ENCODE measurements around the gene GRK6. TPM values are rescaled to one million over a fixed set of nuclear protein-coding genes. Genes with fewer than 3 reads are reported as not detected.
A peak's percentile ranks its signal among the peaks of the same experiment; 100 is the strongest.

Gene GRK6
- total and polyA plus RNA-seq, 2 experiments from 2014 or later = 39.6 to 62.1 TPM

DNA sequence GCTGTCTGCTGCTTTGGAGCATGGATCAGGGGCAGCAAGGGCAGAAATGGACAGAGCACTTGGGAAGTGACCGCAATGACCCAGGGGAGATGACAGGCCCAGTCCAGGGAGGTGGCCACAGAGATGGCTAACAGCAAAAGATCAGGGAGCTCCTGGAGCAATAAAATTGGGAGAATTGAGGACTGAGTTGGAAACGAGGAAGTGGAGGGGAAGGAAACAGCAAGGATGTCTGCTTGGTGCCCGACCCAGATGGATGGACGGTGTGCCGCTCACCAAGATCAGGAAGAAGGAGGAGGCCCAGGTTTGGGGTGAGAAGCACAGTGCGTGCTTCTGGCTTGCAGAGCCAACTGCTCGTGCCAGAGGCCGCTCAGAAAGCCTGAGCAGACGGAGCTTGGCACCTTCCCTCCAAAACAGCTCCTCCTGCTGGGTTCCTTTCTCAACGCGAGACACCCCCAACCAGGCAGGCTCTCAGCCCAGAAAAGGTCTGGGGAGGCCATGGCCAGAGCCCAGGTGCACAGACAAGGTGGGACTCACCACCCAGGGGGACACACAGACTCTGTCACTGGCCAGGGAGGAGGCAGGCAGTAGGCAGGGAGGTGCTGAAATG, 44.0 kb upstream of the GRK6 start:
- no peak overlapping the region for H3K27ac ChIP-seq
- H3K4me3 ChIP-seq = no peak overlapping the region
- no peaks in the 10 kb centered on the region for H3K9me3 ChIP-seq (ENCODE audit: low read depth)
- TF ChIP-seq, protein P1, sequence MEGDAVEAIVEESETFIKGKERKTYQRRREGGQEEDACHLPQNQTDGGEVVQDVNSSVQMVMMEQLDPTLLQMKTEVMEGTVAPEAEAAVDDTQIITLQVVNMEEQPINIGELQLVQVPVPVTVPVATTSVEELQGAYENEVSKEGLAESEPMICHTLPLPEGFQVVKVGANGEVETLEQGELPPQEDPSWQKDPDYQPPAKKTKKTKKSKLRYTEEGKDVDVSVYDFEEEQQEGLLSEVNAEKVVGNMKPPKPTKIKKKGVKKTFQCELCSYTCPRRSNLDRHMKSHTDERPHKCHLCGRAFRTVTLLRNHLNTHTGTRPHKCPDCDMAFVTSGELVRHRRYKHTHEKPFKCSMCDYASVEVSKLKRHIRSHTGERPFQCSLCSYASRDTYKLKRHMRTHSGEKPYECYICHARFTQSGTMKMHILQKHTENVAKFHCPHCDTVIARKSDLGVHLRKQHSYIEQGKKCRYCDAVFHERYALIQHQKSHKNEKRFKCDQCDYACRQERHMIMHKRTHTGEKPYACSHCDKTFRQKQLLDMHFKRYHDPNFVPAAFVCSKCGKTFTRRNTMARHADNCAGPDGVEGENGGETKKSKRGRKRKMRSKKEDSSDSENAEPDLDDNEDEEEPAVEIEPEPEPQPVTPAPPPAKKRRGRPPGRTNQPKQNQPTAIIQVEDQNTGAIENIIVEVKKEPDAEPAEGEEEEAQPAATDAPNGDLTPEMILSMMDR (IDR thresholded peaks at IDR 0.05; ENCODE audit: low read depth, low read length) = peak; percentile 46
- H3K36me3 ChIP-seq = no peaks in the 10 kb centered on the region
- no peaks in the 10 kb centered on the region for H3K4me1 ChIP-seq (ENCODE audit: low read depth)
- H3K27me3 ChIP-seq = peaks cover 20% of the 10 kb centered on the region
- DNase-seq (ENCODE audit: low read depth in 1 of 2, low spot score in 1 of 2) = peak; percentile 39 to 51

DNA sequence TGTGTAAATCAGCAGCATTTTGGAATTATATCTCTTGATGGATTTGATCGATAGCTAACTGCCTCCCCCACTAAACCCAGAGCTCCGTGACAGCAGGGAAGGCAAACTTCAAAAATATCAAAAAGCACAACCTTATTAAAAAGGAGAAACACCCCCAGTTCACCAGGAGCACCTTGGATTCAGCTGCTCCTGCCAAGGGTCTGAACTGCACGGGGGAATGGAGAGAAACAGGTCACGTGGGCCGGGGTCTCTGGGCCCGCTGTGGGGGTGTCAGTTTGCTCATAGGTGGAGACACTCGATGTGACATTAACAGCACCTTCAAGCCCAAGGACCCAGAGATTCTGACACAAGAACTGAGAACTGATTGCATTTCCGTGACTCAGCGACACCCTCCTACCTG, 43.3 kb upstream of the GRK6 start:
- no peaks in the 10 kb centered on the region for H3K4me1 ChIP-seq (ENCODE audit: low read depth)
- H3K4me3 ChIP-seq = no peak overlapping the region
- TF ChIP-seq, protein P1 (IDR thresholded peaks at IDR 0.05; ENCODE audit: low read depth, low read length) = no peak
- peaks cover 20% of the 10 kb centered on the region for H3K27me3 ChIP-seq
- H3K27ac ChIP-seq = no peak overlapping the region
- no peaks in the 10 kb centered on the region for H3K9me3 ChIP-seq (ENCODE audit: low read depth)
- no peak for DNase-seq (ENCODE audit: low read depth in 1 of 2, low spot score in 1 of 2)
- H3K36me3 ChIP-seq = no peaks in the 10 kb centered on the region

DNA sequence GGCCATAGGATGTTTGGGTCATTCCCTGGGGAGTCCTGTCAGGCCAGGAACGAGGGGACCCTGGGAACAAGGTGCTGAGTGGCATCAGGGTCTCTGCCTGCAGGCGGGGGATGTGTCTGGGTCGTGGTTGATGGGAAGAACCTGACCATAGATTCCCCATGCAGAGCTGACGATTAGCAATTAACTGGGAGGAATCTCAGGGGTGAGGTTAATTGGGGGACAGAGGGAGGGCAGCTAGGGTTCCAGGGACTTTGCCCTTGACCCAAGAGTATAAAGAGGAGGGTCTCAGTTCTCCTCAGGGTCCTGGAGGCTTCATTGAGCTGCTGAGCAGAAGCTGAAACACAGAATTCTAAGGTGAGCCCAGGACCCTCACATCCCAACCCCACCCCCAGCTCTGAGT, 42.3 kb upstream of the GRK6 start, which contains the start of gene SLC34A1:
Gene SLC34A1 (plus strand): TSS at position 301 of the 400 bp plus-strand sequence. CDS start 1,308 bp downstream, outside the sequence.
- H3K36me3 ChIP-seq = no peaks in the 10 kb centered on the region
- TF ChIP-seq, protein P1 (IDR thresholded peaks at IDR 0.05; ENCODE audit: low read depth, low read length) = no peak
- no peak for DNase-seq (ENCODE audit: low read depth in 1 of 2, low spot score in 1 of 2)
- no peaks in the 10 kb centered on the region for H3K9me3 ChIP-seq (ENCODE audit: low read depth)
- no peak within 1 kb of the TSS for H3K27ac ChIP-seq
- H3K4me3 ChIP-seq = no peak within 1 kb of the TSS
- peaks cover 29% of the 10 kb centered on the region for H3K27me3 ChIP-seq
- no peaks in the 10 kb centered on the region for H3K4me1 ChIP-seq (ENCODE audit: low read depth)

DNA sequence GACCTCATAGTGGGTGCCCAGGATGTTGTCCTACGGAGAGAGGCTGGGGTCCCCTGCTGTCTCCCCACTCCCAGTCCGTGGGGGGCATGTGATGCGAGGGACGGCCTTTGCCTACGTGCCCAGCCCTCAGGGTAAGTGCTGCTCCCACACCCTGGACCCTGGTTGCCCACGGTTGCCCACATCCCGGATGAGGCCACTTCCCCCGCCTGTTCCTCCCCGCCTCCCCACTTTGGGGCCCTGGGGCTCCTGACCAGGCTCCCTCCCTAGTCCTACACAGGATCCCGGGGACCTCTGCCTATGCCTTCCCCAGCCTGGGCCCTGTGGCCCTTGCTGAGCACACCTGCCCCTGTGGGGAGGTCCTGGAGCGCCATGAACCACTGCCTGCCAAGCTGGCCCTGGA, 40.8 kb upstream of the GRK6 start:
- no peak overlapping the region for H3K27ac ChIP-seq
- TF ChIP-seq, protein P1 (IDR thresholded peaks at IDR 0.05; ENCODE audit: low read depth, low read length) = no peak
- DNase-seq (ENCODE audit: low read depth in 1 of 2, low spot score in 1 of 2) = no peak

DNA sequence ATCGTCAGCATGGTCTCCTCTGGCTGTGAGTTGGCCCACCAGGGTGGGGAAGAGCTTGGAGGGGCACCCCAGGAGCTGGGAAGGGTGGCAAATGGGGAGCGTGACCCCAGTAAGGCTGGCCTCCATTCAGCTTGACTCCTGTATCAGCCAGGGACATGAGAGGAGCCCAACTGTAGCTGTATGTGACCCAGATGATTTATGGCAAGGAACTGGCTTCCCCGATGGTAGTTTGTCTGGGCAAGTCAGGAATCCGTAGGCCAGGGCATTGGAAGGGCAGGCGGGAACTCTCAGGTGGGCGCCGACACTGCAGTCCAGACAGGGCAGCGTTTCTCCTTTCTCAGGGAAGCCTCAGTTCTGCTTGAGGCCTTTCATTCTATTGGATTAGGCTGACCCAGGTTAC, 39.9 kb upstream of the GRK6 start:
- H3K27ac ChIP-seq = no peak overlapping the region
- TF ChIP-seq, protein P1 (IDR thresholded peaks at IDR 0.05; ENCODE audit: low read depth, low read length) = no peak
- DNase-seq (ENCODE audit: low read depth in 1 of 2, low spot score in 1 of 2) = no peak
- peaks cover 30% of the 10 kb centered on the region for H3K27me3 ChIP-seq
- H3K4me3 ChIP-seq = no peak overlapping the region
- no peaks in the 10 kb centered on the region for H3K4me1 ChIP-seq (ENCODE audit: low read depth)
- H3K36me3 ChIP-seq = no peaks in the 10 kb centered on the region
- no peaks in the 10 kb centered on the region for H3K9me3 ChIP-seq (ENCODE audit: low read depth)

More for the DNA sequence above, 40.8 kb upstream of the GRK6 start:
- Histone ChIP-seq H3K36me3 (no peaks in the 10 kb centered on the region), H3K9me3 (ENCODE audit: low read depth) (no peaks in the 10 kb centered on the region), H3K4me1 (ENCODE audit: low read depth) (no peaks in the 10 kb centered on the region), H3K4me3 (no peak overlapping the region), H3K27me3 (peaks cover 30% of the 10 kb centered on the region)
